Calu3 (cell line): Measurements from ENCODE around the gene ARHGAP5. TPM values are rescaled to one million over a fixed set of nuclear protein-coding genes. Genes with fewer than 3 reads are reported as not detected.
"Not testable (repeated sequence)": the region's sequence is repeated elsewhere in the genome, so short reads cannot be mapped to it uniquely, and the experiment has no call there.

Experiments
- BruUV-seq: library from RNA; stranded (reverse); fragments of 400-500 nt; replicated peaks from 2 replicates; lab custom pipeline; 2021; lab: Mats Ljungman, UMichigan
- CTCF ChIA-PET: fragments of 300-600 bp; sonication (Branson Sonifier 250); formaldehyde crosslinking; loops from one replicate; lab custom pipeline; 2022; ENCODE audit warnings: antibody characterized with exemption; lab: Charles Lee
- DNase-seq: peaks from one replicate; pipeline ENCODE4 v3.0.0; 2022
- H3K27ac Mint-ChIP-seq: one replicate; pipeline ENCODE4 v1.8.0; 2022; ENCODE audit warnings: mixed read lengths; ENCODE audit not compliant: unreplicated experiment
- H3K27me3 Mint-ChIP-seq: one replicate; pipeline ENCODE4 v1.8.0; 2022; ENCODE audit warnings: mixed read lengths; ENCODE audit not compliant: unreplicated experiment
- H3K36me3 Mint-ChIP-seq: one replicate; pipeline ENCODE4 v1.8.0; 2022; ENCODE audit warnings: mild to moderate bottlenecking, moderate library complexity, mixed read lengths; ENCODE audit not compliant: insufficient read depth, unreplicated experiment
- H3K4me1 Mint-ChIP-seq: one replicate; pipeline ENCODE4 v1.8.0; 2022; ENCODE audit warnings: mild to moderate bottlenecking, low read depth, mixed read lengths; ENCODE audit not compliant: unreplicated experiment
- H3K4me3 Mint-ChIP-seq: one replicate; pipeline ENCODE4 v1.8.0; 2022; ENCODE audit warnings: mild to moderate bottlenecking, low read depth, moderate library complexity, mixed read lengths; ENCODE audit not compliant: unreplicated experiment
- H3K9me3 Mint-ChIP-seq: one replicate; pipeline ENCODE4 v1.8.0; 2022; ENCODE audit warnings: low read depth, mixed read lengths; ENCODE audit not compliant: unreplicated experiment
- CTCF ChIP-seq: fragments of 200-600 bp; IDR thresholded peaks from one replicate; pipeline ENCODE4 v1.8.0; 2022; ENCODE audit warnings: antibody characterized with exemption; ENCODE audit not compliant: unreplicated experiment
- intact Hi-C: fragments of 100-400 bp; cut with micrococcal nuclease; formaldehyde crosslinking; loops from one replicate; pipeline ENCODE4 v1.10.0; 2022; ENCODE audit not compliant: unreplicated experiment
- total RNA-seq: library from RNA; stranded (reverse); gene quantifications from 2 replicates; pipeline ENCODE4 v1.2.3, GENCODE V29; 2022

The ARHGAP5 gene
- total RNA-seq, 1 experiment from 2014 or later: 132 TPM

DNA sequence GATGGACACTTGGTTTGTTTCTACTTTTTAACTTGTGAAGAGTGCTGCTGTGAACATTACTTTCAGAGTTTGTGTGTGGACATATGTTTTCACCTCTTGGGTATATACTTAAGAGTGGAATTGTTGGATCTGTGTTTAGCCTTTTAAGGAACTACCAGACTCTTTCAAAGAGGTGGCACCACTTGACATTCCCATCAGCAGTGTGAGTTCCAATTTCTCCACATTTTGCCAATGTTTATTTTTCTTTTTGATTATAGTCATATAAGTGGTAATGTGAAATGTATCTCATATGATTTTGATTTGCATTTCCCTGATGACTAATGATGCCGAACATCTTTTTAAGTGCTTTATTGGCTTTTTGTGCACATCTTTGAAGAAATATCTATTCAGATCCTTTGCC, 44.8 kb downstream of the ARHGAP5 start:
- Mint-ChIP-seq H3K36me3 (peaks cover 37% of the 10 kb centered on the region), H3K27ac (no peak overlapping the region), H3K4me3 (no peak overlapping the region), H3K27me3 (no peaks in the 10 kb centered on the region), H3K4me1 (peaks cover 32% of the 10 kb centered on the region), H3K9me3 (peaks cover 8% of the 10 kb centered on the region)
- no TSS peak for BruUV-seq
- CTCF ChIA-PET: no interaction called here
- no peak for DNase-seq
- TF ChIP-seq CTCF: no peak
- intact Hi-C loops: loop anchor here (5.0 kb wide), 1 partner anchor 40 kb away; no protein-coding TSS in a partner anchor

- H3K4me3 Mint-ChIP-seq: peak overlapping the region; percentile 30
- H3K27ac Mint-ChIP-seq: peak overlapping the region; percentile 75
- BruUV-seq, DNase-seq, intact Hi-C loops, CTCF ChIA-PET, H3K9me3 Mint-ChIP-seq, H3K27me3 Mint-ChIP-seq: not testable (repeated sequence)
- peaks cover 58% of the 10 kb centered on the region for H3K4me1 Mint-ChIP-seq
- peaks cover 51% of the 10 kb centered on the region for H3K36me3 Mint-ChIP-seq
Measured at GRCh38 chr14:32126899-32127730, 50.0 kb downstream of the ARHGAP5 start.

- Mint-ChIP-seq H3K36me3 (peaks cover 47% of the 10 kb centered on the region), H3K4me1 (peaks cover 58% of the 10 kb centered on the region), H3K4me3 (peak overlapping the region; percentile 60), H3K27ac (peak overlapping the region; percentile 77)
- CTCF ChIA-PET, H3K9me3 Mint-ChIP-seq, H3K27me3 Mint-ChIP-seq, intact Hi-C loops, BruUV-seq: not testable (repeated sequence)
- DNase-seq: peak; percentile 67
Measured at GRCh38 chr14:32127731-32128654, 50.9 kb downstream of the ARHGAP5 start.

GRCh38 chr14:32128703-32129102, 51.6 kb downstream of the ARHGAP5 start:
- no peak for DNase-seq

More at GRCh38 chr14:32128703-32129102, 51.6 kb downstream of the ARHGAP5 start:
- TF ChIP-seq CTCF: no peak
- CTCF ChIA-PET: no interaction called here
- Mint-ChIP-seq H3K36me3 (peaks cover 46% of the 10 kb centered on the region), H3K4me1 (peaks cover 51% of the 10 kb centered on the region), H3K27ac (peak overlapping the region; percentile 77), H3K9me3 (peaks cover 8% of the 10 kb centered on the region), H3K4me3 (peak overlapping the region; percentile 60), H3K27me3 (no peaks in the 10 kb centered on the region)
- BruUV-seq: no TSS peak
- intact Hi-C loops: loop anchor here (1.0 kb wide), 1 partner anchor 73 kb away; no protein-coding TSS in a partner anchor
